ENCODE results near the gene NOSTRIN.

- TF ChIP-seq YY1 (IDR thresholded peaks at IDR 0.05): no peak
- no peak for TF ChIP-seq CTCF (IDR thresholded peaks at IDR 0.05; ENCODE audit: low read depth, low read length, missing input control)
- no peak for TF ChIP-seq EGR1 (IDR thresholded peaks at IDR 0.05; ENCODE audit: low read depth in 2 of 2)
Measured at GRCh38 chr2:168853471-168853870, 51.0 kb downstream of the NOSTRIN start.

Measured in liver (tissue), 3 donors.